Stimulated activated CD4-positive, alpha-beta T cell treated with anti-CD3 and anti-CD28 coated beads, TNF-alpha, amount 100 ng/mL, for 48 hours (primary cell): ENCODE results near the gene STN1.

Source experiments
- DNase-seq, 3 donors: peaks; one replicate each; pipeline ENCODE4 v3.0.0-alpha.2; 2020; ENCODE audit warnings: low read depth in 3 of 3

STN1 gene

DNA sequence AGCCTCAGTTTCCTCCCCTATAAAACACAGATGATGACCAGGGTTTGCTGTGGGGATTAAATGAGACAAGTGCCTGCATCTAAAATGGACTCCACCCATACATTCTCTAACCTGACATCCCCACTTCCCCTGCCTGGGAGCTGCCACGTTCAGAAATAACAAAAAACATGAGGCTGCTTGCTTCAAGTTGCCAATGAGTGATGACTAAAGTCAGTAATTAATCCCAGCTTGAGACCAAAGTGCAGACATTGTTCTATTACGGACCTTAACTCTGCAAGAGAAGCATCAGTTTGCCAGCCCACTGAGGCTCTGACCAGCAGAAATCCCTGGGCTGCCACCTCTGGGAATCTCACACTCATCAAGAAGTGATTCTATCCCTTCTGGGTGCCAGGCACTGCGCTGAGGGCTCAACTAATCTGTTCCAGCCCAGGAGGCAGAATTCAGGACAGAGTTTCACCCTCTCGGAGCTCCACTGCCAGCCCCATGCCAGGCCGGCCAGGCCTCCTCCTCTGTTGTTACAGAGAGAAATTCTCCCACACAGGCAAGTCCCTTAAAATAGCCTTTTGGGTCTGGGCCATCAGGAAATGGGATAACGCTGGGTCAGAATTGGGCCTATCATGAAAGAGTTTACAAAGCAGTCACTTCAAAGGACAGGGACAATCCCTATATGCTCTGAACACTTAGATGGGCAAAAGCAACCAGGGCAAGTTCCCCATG is 74.0 kb downstream of the STN1 start:
- DNase-seq: no peak

DNA sequence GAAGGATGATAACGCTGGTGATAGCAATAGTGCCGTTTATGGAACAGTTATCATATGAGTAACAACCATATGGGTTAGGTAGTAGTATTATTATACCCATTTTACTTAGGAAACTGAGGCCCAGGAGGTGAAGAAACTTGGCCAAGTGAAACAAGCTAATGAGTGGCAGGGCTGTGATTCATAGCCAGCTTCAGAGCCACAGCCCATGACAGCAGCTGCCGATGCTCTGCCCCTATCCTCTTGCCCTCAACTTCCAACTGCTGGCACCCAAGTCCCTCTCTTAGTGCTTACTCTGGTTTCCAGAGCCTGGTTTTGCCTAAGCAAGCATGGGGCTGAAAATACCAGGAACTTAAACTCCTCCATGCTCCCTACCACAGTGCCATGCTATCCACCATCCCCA is 74.9 kb downstream of the STN1 start:
- no peak for DNase-seq

DNA sequence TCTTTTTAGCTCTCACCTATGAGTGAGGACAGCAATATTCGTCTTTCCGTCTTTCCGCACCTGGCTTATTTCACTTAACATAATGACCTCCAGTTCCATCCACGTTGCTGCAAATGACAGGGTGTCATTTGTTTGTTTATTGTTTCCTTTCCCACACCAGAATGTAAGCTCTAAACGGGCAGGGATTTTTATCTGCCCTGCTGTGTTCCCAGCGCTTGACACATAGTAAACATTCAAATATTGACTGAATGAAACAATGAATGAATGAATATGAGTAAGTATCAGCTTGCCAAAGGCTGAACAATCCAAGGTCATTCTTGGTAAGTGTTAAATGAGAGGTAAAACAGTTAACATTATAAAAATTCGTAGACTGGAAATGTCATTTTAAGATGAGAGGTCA is 75.4 kb downstream of the STN1 start:
- no peak for DNase-seq

DNA sequence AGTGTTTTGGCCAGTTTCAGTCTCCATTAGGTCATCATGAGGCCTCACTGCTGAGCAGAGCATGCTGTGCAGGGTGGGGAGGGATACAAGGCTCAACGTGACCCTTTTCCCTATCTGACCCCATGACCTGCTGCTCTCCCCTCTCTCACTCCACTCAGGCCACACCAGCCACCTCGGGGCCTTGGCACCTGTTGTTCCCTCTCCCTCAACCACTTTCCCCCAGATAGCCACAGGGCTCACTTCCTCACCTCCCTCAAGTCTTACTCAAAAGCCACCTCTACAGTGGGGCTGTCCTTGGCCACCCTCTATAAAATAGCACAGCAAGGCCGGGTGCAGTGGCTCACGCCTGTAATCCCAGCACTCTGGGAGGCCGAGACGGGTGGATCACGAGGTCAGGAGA is 76.5 kb downstream of the STN1 start:
- DNase-seq: no peak

DNA sequence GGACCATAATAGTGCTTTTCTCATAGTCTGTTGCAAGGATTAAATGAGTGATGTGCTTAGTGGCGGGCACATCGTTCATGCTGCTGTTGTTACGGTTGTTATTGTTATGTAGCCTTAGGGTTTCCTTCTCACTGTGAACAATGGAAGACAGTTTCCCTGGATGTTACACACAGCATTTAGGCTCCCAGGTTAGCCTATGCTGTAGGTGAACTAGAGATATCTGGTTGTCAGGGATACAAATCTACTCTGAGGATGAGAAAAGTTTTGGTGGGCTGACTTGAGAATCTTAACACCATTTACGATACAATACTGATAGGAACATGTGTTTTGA is 77.3 kb downstream of the STN1 start:
- no peak for DNase-seq

DNA sequence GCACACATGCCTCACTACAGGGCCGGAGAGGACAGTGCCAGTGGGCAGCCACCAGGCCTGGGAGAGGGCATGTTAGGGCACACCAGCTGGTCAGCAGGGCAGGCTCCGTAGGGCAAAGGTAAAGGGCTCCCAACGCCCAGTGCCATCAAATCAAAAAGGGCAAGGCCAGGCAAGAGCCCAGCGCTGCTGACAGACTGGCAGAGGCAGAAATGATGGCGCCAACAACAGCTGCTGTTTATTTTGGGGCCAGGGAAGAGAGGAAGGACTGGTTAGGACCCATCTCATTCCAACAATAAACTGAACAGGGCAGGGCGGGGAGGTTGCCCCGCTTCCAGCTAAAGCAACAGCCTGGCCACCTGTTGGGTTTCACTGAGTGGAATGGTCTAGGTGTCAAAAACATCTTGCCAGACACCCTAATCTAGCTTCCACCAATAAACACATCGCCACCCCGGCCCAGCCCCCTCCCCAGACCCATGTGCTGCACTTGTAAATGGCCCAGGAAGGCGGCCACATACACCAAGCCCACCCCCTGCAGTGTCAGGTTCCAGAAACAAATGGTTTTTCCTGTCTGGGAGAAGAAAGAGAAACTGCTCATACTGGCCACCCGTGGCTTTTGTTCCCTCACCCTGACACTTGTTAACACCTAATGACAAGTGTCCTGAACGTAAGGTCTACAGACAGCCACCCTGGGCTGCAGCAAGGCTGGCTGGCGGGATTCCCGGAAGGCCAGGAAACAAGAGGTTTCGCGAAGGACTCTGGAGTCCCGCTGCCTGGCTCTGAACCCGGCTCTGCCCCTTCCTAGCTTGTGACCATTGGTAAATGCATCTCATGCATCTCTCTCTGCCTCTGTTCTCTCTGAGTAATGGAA is 77.9 kb downstream of the STN1 start:
- no peak for DNase-seq

DNA sequence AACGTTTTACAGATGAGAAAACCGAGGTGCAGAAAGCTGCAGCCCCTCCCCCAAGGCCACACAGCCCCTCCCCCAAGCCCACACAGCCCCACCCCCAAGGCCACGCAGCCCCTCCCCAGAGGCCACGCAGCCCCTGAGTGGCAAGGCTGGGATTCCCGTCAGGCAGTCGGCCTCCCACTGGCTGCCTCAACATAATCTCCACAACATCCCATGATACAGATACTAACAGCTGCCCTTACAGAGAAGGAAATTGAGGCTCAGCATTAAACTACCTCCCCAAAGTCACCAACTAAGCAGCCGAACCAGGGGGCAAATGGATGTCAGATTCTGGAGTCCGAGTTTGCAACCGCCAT is 78.5 kb downstream of the STN1 start:
- no peak for DNase-seq

DNA sequence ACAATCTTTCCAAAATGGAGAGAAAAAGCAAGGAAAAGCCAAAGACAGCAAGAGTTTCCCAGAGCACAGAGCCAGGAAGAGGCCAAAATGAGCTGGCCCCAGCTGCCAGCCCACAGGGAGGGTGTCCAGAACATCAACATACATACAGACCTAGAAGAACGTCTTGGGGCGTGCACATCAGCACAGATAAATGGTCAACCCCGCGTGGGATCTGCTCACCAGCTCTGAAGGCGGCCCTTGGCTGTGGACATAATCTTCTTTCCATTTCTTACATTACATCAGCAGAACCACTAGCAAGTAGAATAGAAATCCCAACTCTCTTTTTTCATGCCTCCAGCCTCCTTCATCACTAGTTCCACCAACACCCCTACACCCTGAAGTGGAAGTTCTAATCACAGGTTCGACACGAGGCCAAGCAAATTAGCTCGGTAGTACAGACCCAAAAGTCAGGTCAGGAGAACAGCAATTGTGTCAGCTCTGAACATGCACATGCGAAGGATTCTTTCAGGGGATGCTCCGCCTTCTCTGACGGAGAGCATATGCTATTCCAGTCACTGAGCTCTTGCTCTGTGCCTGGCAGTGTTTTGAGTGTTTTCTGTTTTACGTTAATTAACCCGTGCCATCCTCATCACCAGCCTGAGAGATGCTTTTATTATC is 79.0 kb downstream of the STN1 start:
- no peak for DNase-seq

DNA sequence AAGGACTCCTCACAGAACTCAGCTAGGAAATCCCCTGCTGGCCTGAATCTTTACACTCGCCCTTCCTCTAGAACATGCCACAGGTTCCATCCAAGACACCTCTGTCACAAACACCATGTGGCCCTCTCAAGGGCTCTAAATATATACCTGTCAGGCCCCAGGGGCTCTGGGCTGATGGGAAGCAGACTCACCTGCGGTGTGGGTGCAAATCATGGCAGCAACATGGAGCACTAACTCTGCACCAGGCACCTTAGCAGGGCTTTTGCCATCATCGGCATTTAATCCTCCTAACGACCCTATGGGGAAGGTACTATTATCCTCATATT is 80.0 kb downstream of the STN1 start:
- DNase-seq: no peak

DNA sequence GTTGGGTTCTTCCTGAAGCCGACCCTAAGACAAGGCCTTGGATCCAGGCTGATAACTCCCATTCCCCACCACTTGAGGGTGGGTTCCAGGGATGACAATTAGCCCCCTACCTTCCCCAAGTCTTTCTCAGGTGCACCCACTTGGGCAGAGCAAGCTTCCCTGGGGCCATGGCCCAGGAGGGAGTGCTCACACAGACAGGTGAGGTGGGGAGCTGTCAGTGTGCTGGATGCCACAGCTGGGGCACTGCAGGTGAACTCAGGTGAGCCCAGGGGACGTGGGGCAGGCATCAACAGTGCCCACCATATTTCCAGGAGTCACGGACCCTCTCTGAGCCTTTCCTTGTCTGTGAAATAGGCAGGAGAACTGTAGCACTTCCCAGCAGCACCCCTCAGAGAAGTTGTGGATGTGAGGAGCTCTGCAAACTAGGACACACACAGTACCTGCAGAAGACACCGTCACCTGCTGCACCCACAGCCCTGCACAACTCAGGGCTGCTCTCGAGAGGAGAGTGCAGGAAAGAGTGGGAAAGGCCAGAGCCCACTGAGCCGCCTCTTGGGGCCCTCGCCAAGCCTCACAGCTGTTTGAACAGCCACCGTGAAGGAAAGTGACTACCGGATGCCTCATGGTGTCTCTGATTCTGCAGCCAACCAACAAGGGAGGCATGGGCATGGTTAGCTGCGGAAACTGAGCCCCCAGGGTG is 80.5 kb downstream of the STN1 start:
- no peak for DNase-seq

DNA sequence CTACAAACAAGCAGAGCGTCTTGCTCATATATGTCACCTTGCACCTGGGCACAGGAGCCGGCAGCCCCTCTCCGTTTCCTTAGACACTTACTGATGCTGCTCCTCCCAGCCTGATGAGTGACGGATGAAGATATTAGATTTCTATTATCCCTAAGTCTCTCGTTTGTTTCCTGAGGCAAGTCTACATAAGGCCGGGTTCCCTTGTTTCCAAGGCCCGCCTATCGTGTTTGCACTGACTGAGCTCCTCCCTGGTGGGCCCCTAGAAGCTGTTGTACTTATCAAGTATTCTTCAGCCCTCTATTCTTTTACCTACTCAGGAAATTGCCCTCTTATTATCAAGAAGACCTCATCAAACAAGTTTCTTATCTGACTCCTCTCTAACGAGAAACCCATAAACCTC is 81.1 kb downstream of the STN1 start:
- no peak for DNase-seq

DNA sequence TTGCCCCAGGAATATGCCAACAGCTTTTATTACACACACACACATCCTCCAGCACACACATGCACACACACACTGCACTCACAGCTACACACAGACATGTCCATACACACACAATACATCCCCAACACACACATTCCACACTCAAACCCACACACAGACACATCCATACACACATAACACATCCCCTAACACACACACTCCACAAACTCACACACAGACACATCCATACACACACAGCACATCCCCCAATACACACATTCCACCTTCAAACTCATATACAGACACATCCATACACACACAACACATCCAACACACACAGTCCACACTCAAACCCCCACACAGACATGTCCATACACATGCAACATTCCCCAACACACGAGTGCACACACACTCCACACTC is 81.7 kb downstream of the STN1 start:
- no peak for DNase-seq

DNA sequence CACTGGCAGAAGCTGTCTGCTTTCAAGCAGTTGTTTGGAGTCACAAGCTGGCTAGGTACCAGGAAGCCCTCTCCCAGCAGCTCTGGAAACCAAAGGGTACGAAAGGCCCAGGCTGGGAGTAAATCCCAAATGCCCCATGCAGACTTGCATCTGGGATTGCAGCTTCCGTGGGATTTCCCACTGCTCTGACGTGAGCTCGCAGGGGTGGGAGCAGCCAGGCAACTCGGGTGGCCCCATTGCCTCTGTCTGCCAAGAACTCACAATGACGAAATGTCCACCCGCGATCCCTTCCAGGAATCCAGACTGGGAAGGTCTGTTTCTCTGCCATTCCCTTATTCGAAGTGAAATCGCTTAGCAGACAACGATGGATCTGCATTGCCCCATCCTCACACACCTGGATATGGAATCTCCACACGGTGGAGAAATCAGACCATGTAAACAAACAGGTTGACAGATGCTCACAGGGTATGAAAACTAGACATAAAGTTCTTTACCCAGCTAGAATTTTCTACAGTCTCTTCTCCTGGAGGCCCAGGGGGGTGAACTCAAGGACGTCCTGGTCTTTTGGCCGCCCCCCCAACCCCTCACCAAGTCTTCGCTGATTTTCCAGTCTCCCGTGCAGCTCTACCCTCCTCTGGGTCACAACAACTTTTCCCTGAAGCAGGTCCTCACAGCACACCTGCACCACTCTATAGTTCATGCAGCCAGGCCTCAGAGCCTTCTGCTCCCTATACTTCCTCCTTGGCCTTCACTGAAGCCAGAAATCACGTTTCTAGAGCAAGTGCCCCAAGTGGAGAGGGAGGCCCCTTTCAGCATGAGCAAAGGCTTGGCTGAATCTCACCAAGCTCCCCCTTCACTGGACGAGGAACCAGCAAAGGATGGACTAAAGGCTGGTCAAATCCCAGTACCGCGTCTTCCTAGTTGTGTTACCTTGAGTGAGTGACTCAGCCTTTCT is 82.6 kb downstream of the STN1 start:
- no peak for DNase-seq

DNA sequence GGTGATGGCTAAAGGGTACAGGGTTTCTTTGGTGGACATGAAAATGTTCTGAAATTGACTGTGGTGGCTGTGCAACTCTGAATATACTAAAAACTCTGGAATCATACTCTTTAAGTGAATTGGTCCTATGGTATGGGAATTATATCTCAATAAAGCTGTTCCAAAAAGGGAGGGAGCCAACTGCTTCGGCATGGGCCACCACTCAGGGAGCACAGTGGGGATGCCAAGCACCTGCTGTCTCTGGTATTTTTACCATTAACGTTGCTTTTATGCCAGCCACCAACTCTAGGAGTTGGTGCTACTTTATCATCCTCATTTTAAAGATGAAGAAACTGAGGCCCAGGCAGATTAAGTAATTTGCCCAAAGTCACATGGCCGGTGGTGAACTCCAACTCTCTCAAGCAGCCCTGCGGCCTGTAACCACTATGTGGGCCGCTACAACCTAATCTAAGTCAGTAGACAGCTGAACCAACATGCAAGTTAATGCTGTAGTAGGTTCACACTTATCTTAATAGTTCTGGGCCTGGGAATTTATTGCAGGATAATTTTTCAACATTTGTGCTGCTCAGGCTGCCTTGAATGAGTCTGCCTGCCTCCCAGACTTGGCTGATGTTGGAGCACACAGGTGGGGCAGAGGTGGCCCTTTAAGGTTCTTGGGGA is 83.4 kb downstream of the STN1 start:
- DNase-seq: no peak

DNA sequence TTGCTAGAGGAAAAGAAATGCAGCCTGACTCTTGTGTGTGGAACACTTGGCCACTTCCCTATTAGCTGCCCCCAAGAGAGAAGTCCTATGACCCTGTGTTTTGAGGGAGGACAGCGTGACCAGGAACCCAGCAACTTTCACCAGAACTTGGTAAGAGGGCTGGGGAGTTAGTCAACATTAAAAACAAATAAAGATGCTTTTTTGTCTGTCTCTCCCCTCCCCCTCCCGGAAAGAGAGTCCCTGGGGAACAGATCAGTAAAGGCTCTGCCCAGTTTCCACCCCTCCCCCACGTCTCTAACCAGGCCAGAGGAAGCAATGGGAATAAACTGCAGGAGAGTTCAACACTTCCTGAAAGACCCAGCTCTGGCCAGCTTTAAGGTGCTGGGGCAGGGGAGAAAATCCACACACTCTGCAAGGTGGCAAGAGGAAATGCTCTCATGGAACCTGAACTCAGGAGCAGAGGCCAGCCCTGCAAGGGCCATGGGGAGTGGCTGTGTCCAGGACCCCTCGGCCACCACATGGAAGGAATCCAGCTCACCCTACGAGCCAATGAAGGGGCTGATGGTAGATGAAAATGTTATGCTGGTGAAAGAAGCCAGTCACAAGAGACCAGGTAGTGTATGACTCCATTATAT is 84.1 kb downstream of the STN1 start:
- no peak for DNase-seq

DNA sequence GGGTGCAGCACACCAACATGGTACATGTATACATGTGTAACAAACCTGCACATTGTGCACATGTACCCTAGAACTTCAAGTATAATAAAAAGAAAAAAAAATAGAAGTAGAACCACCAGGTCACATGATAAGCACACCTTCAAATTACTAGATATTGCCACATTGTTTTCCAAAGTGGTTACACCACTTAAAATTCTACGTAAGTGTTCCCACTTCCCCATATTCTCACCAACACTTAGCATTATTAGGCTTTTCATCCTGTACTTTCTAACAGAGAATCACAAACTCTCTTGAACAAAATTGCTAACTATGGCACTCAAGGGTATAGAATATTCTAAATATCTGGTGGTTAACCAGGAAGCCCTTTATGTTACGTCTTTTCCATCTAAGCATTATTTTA is 85.2 kb downstream of the STN1 start:
- no peak for DNase-seq
